OCI-LY7 (cell line): Measurements from ENCODE around the gene DIPK1B.

Source experiments
- EZH2phosphoT487 ChIP-seq: fragments of 200-600 bp; sonication (generic); IDR thresholded peaks from 2 replicates; pipeline ENCODE4 v1.6.1; 2018; ENCODE audit warnings: low read depth, borderline replicate concordance, mild to moderate bottlenecking, mixed run types, antibody characterized with exemption, low read length, moderate library complexity, mixed read lengths
- TF ChIP-seq, protein P1 (sequence below): fragments of 200-600 bp; sonication (generic); conservative IDR thresholded peaks from 2 replicates; pipeline ENCODE4 v1.5.1; 2014; ENCODE audit warnings: mild to moderate bottlenecking, antibody characterized with exemption, low read length, moderate library complexity, mixed read lengths

DNA sequence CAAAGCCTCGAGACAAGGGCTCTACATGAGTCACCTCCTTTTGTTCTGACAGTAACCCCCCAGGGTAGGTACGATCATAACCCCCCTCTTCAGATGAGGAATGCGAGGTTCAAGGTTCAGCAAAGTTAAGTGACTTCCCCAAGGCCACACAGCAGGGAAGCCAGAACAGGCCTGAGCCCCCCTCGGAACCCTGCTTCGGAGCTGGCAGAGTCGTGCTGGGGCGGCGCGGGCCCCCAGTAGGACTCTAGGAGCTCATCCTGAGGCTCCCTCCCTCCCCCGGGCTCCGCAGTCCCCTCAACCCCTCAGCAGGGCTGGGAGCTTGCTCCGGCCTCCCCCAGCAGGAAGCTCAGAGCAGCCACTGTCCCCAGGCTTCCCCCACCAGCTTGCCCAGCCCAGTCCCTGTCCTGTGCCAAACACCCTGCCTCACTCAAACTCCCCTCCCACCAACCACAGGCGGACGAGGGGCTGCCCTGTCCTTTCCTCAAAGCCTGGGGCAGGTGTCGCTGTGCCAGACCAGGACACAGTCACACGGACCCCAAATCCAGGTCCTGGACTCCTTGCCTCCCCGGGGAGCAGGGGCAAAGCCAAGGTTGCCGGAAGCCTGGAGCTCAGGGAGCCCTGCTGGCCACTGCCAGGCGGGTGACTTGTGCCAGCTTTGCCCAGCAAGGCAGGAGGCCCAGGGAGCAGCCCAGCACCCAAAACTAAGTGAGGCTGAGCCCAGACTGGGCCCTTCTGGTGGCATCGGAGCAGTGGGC is 30.2 kb upstream of the DIPK1B start:
- TF ChIP-seq, protein P1, sequence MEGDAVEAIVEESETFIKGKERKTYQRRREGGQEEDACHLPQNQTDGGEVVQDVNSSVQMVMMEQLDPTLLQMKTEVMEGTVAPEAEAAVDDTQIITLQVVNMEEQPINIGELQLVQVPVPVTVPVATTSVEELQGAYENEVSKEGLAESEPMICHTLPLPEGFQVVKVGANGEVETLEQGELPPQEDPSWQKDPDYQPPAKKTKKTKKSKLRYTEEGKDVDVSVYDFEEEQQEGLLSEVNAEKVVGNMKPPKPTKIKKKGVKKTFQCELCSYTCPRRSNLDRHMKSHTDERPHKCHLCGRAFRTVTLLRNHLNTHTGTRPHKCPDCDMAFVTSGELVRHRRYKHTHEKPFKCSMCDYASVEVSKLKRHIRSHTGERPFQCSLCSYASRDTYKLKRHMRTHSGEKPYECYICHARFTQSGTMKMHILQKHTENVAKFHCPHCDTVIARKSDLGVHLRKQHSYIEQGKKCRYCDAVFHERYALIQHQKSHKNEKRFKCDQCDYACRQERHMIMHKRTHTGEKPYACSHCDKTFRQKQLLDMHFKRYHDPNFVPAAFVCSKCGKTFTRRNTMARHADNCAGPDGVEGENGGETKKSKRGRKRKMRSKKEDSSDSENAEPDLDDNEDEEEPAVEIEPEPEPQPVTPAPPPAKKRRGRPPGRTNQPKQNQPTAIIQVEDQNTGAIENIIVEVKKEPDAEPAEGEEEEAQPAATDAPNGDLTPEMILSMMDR, result no peak
- TF ChIP-seq EZH2phosphoT487, result no peak
